8988T (cell line): Measurements from ENCODE around the gene MYOZ1.
"Not testable (repeated sequence)": the region's sequence is repeated elsewhere in the genome, so short reads cannot be mapped to it uniquely, and the experiment has no call there.

ENCODE experiments used
- DNase-seq: peaks from one replicate; pipeline ENCODE4 v3.0.0; 2011

Gene MYOZ1

GRCh38 chr10:73647211-73647874, 6.1 kb upstream of the MYOZ1 start:
- DNase-seq, result no peak

- no peak for DNase-seq
Measured at GRCh38 chr10:73646598-73647041, 5.3 kb upstream of the MYOZ1 start.

DNA sequence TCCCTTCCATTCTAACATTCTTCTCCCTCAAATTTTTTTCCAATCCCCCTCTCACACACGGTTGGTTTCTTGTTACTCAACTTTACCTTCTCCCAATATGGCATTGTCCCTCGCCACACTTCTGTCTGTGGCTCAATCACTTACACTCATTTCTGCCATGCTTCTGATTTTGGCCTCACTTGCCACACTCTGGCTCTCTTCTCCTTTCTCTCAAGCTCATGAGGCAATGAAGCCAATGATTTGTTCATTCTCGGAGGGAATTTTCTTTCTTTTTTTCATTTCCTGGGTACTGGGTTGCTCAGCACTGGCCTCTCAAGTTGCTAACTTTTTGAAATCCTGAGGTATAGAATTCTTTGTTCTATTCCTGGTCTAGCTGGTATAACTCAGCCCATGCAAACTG, 4.0 kb upstream of the MYOZ1 start:
- DNase-seq, result no peak

DNA sequence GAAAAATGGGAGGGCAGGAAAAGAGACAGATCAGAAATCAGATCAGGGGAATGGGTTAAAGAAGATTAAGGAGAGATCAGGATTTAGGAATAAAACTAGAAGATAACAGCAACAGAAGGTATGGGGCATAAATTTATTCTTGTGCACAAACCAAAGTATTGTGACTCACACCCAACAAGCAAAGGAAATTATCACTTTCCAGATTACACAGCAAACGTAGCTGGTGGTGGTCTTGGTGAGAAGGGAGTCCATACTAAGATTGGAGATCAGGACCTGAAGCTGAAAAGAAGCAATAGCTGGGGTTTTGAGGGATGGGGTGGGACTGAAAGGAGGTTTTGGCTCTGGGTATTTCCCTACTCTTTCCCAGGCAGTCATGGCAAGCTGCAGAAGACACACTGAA, 3.5 kb upstream of the MYOZ1 start:
- no peak for DNase-seq

DNA sequence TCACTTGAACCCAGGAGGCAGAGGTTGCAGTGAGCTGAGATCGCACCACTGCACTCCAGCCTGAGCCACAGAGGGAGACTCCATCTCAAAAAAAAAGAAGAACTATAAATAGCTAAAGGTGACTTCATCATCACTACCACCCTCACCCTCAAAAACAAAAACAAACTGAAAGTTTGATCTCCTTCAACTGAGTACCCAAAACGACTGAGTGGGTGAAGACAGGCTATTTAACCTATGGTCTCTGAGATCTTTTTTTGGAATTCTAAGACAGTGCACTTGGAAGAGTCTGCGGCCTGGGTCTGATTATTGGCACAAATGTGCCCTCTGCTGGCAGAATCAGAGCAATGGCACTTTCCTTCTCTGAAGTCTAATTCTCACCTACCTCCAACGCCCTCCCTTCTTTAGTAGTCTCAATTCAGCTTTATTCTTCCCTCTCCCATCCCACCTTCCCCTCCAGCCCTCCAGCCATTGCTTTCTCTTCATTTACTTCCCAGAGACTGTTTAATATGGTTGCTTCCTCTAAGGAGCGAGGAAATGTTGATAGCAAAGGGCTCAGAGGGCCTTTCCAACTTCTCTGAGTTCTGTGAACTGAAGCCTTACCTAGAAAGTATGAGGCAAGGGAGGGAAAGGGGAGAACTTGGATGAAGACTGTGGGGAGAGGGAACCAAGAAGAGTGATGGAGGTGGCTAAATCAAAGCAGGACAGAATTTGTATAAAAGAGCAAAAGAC, 2.9 kb upstream of the MYOZ1 start:
- peak; percentile 75 for DNase-seq

- no peak for DNase-seq
Measured at GRCh38 chr10:73643362-73643761, 2.1 kb upstream of the MYOZ1 start.

DNA sequence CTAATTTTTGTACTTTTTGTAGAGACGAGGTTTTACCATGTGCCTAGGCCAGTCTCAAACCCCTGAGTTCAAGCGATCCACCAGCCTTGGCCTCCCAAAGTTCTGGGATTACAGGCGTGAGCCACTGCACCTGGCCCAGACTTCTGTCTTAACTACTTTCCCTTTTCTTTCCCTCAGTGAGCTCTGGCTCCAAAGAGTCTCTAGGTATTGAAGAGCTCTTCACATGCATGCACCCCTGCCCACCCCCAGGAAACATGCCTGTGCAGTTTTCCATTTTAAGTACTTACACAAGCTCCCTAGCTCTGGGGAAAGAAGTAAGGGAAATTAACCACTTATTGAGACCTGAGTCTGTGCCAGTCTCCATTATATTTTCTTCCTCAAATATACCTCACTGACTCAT, 2.0 kb downstream of the MYOZ1 start:
- DNase-seq, result no peak

GRCh38 chr10:73635781-73636180, 5.5 kb downstream of the MYOZ1 start:
- DNase-seq, result no peak

DNA sequence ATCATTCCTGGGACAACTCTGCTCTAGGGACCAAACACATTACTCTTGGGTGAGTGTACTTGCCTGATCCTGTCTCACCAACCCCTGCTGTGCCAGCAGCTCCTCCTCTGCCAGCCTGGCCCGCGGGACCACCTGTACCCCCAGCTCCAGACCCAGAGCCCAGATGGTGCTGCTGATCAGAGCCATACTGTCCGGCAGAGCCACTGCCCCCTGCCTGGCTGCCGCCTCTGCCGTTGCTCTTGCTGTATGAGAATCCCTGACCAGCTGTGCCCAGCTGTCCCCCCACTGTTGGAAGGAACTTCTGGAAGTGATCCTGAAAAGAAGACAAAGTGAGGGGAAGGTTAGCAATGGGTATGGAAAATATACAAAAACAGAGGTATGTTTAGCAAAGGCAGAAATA, 6.9 kb downstream of the MYOZ1 start:
- DNase-seq, result no peak

GRCh38 chr10:73629165-73629564, 12.1 kb downstream of the MYOZ1 start:
- DNase-seq, result no peak

- no peak for DNase-seq
Measured at GRCh38 chr10:73628405-73628804, 12.9 kb downstream of the MYOZ1 start.

- no peak for DNase-seq
Measured at GRCh38 chr10:73627300-73627699, 14.0 kb downstream of the MYOZ1 start.

DNA sequence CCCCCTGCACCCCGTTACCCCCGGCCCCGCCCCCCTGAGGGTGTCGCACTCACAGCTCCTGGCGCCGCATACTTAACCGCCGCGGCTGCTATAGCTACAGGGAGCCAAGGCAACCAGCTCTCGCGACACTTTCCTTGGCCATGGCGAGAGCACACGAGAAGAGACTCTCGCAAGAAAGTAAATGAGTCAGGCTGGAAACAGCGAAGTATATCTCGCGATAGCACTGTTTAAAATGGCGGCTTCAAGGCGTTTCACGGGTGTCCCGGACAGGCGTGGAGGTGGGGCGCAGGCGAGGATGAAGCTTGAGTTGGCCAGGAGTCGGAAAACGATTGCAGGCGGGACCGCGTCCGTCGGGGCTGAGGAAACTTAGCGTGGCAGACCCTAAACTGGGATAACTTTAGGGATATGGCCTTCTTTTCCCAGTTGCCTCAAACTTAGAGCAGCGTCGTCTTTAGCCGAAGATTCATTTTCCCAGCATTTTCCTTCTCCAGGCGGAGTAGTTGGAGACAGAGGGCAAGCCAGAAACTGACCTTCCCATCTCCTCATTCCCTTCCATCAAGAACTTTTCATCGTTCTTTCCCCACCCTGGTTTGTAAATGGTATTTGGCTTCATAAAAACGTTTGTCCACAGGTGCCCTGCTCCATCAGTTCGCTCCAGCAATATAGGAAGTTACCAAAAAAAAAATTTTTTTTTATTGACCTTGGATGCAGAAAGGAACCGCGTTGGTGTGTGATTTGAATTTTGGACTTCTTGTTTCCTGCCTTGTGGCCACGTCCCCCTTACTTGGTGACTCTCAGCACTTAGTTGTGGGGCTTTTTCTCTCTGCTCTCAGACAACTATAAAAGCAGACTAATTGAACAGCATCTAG, 15.2 kb downstream of the MYOZ1 start:
- peak; percentile 86 for DNase-seq

GRCh38 chr10:73625004-73625883, 16.0 kb downstream of the MYOZ1 start:
- DNase-seq, result no peak

- no peak for DNase-seq
Measured at GRCh38 chr10:73623056-73623455, 18.2 kb downstream of the MYOZ1 start.

GRCh38 chr10:73620974-73621373, 20.3 kb downstream of the MYOZ1 start:
- not testable (repeated sequence) for DNase-seq

DNA sequence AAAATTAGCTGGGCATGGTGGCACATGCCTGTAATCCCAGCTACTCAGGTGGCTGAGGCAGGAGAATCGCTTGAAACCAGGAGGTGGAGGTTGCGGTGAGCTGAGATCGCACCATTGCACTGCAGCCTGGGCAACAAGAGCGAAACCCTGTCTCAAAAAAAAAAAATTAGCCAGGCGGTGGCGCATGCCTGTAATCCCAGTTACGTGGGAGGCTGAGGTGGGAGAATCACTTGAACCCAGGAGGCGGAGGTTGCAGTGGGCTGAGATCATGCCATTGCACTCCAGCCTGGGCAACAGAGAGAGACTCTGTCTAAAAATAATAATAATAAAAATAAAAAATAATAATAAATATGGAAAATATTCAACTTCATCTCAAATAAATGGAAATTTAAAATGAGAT, 24.1 kb downstream of the MYOZ1 start:
- not testable (repeated sequence) for DNase-seq

- no peak for DNase-seq
Measured at GRCh38 chr10:73614720-73615119, 26.6 kb downstream of the MYOZ1 start.

GRCh38 chr10:73609116-73609515, 32.2 kb downstream of the MYOZ1 start:
- DNase-seq, result no peak

DNA sequence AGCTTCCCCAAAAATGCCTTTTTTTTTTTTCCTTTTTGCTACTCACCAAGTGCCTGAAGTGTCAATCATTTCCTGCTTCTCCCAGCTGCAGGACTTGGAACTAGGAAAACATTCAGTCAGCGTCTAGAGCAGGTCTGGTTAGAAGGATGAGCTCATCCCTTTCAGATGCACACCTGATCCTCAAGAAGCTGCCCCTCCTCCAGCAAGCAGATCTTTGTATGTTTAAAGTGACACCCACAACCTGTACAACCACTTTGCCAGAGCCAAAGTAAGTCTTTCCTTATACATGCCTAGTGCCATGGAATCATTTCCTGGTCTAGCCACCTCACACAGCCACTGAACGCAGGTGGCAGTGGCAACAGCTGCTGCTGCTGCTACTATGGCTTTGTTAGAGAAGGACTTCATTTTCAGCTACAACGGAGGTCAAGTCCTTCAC, 39.8 kb downstream of the MYOZ1 start:
- peak; percentile 28 for DNase-seq

- DNase-seq, result no peak
Measured at GRCh38 chr10:73597346-73597745, 43.9 kb downstream of the MYOZ1 start.

DNA sequence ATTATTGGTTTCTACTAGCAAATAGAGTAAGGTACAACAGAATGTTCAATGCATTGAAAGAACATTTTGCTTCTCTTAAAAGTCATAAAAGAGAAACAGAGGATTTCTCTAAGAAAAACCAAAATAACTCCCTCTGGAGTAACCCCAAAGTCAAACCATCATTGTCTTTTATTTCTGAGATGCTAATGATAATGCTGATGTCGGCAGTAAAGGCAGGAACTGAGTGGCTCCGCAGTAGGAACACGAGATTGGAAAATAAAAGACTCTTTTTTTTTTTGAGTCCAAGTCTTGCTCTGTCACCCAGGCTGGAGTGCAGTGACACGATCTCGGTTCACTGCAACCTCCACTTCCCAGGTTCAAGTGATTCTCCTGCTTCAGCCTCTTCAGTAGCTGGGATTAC, 47.5 kb downstream of the MYOZ1 start:
- DNase-seq, result no peak

- no peak for DNase-seq
Measured at GRCh38 chr10:73593110-73593509, 48.2 kb downstream of the MYOZ1 start.
